T-helper 1 cell treated with Interleukin-12 subunit alpha and Interleukin-12 subunit beta and Interleukin-4 antibody, amounts not matched to agents 30 μg/mL and 1 μg/mL, for 36 hours (primary cell): ENCODE results near the gene KIF15.
"Not testable (repeated sequence)": the region's sequence is repeated elsewhere in the genome, so short reads cannot be mapped to it uniquely, and the experiment has no call there.

Source experiments
- H3K27ac Mint-ChIP-seq: one replicate; pipeline ENCODE4 v1.8.0; 2021; ENCODE audit warnings: mild to moderate bottlenecking, mixed read lengths
- H3K27me3 Mint-ChIP-seq: one replicate; pipeline ENCODE4 v1.8.0; 2021; ENCODE audit warnings: low read depth, mixed read lengths
- H3K36me3 Mint-ChIP-seq: one replicate; pipeline ENCODE4 v1.8.0; 2021; ENCODE audit warnings: low read depth, mixed read lengths
- H3K4me1 Mint-ChIP-seq: one replicate; pipeline ENCODE4 v1.8.0; 2021; ENCODE audit warnings: low read depth, mixed read lengths
- H3K4me3 Mint-ChIP-seq: one replicate; pipeline ENCODE4 v1.8.0; 2021; ENCODE audit warnings: mild to moderate bottlenecking, moderate library complexity, mixed read lengths
- H3K9me3 Mint-ChIP-seq: one replicate; pipeline ENCODE4 v1.8.0; 2021; ENCODE audit warnings: mixed read lengths

The KIF15 gene

DNA sequence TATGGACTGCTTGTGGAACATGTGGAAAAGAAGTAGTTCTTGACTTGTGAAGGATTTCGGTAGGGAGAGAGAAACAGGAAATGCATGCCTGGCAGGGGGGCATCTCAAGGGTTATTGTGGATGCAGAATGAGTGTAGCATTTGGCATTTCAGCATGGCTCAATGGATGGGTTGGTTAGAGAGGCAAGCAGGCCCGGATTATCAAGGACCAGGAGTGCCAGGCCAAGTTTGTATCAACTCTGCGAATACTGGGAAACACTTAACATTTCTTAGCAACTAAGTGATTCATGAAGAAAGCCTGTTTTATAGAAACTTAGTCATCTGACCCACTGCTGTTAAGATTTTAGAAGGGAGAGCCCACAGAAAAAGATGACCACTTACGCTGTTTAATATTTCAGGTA, 33.6 kb downstream of the KIF15 start:
- H3K4me1 Mint-ChIP-seq, result no peaks in the 10 kb centered on the region
- peaks cover 4% of the 10 kb centered on the region for H3K9me3 Mint-ChIP-seq

DNA sequence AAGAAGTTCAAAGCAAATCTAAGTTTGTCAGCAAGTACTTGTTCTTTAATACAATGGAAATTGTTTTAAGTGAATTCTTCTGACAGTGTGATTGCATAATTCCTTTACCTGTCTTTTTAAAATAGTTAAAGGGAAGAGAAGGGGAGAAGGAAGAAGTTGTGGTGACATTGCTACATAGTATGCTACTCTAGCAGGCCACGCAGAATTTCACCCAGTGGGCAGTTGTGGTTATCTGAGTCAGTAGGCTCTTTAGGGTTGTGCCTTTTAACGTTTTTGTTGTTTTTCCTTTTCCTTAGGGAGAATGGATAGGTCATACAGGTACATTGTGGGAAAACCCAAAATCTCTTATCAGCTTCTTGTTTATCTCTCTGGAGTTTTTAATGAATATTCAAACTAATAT, 40.4 kb downstream of the KIF15 start:
- Mint-ChIP-seq H3K27ac (no peak overlapping the region), H3K9me3 (no peaks in the 10 kb centered on the region), H3K36me3 (peaks cover 24% of the 10 kb centered on the region), H3K27me3 (no peaks in the 10 kb centered on the region), H3K4me1 (peaks cover 1% of the 10 kb centered on the region), H3K4me3 (no peak overlapping the region)

More for the DNA sequence above, 33.6 kb downstream of the KIF15 start:
- Mint-ChIP-seq H3K27me3 (no peaks in the 10 kb centered on the region), H3K36me3 (peaks cover 27% of the 10 kb centered on the region), H3K27ac (no peak overlapping the region), H3K4me3 (no peak overlapping the region)

GRCh38 chr3:44803298-44803697, 41.7 kb downstream of the KIF15 start:
- Mint-ChIP-seq H3K4me1 (peaks cover 1% of the 10 kb centered on the region), H3K36me3 (peaks cover 23% of the 10 kb centered on the region), H3K9me3 (no peaks in the 10 kb centered on the region), H3K27ac (no peak overlapping the region), H3K4me3 (no peak overlapping the region), H3K27me3 (no peaks in the 10 kb centered on the region)

DNA sequence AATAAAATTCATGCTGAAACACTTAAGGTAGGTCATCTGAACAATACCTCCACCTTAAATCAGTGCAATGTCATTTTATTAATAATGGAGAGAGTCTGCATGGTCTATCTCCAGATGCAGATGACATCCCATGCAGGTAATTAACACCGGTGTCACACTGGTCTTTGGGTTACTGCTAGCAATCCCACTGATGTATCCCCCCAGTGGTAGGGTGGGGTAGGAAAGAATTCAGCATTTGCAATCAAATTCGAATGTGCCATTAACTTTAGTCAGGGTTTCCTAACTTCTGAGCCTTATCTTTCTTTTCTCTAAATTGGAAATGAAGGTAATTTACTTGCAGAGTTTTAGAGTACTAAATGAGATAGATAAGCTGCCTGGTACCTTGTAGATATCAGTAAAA, 44.4 kb downstream of the KIF15 start:
- Mint-ChIP-seq H3K36me3 (peaks cover 27% of the 10 kb centered on the region), H3K4me3 (no peak overlapping the region), H3K4me1 (peaks cover 1% of the 10 kb centered on the region), H3K27ac (no peak overlapping the region), H3K9me3 (no peaks in the 10 kb centered on the region), H3K27me3 (no peaks in the 10 kb centered on the region)

DNA sequence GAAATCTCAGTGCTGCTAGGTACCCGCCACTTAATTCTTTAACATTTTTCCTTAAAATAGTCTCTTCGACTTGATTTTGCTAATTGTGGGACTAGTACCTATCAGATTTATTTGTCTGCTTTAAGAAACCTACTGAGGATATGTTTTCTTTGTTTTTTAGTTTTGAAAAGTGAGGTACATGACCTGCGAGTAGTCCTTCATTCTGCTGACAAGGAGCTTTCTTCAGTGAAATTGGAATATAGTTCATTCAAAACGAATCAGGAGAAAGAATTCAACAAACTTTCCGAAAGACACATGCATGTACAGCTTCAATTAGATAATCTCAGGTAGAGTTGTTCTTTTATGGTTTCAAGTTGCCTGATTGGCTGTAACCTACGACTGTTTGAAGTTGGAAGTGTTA, 53.2 kb downstream of the KIF15 start:
- peaks cover 56% of the 10 kb centered on the region for H3K36me3 Mint-ChIP-seq
- H3K9me3 Mint-ChIP-seq, result peaks cover 22% of the 10 kb centered on the region
- no peak overlapping the region for H3K4me3 Mint-ChIP-seq
- no peaks in the 10 kb centered on the region for H3K27me3 Mint-ChIP-seq
- H3K27ac Mint-ChIP-seq, result no peak overlapping the region
- H3K4me1 Mint-ChIP-seq, result no peaks in the 10 kb centered on the region

GRCh38 chr3:44816334-44816733, 54.7 kb downstream of the KIF15 start:
- not testable (repeated sequence) for H3K4me3 Mint-ChIP-seq, H3K27me3 Mint-ChIP-seq, H3K27ac Mint-ChIP-seq, H3K4me1 Mint-ChIP-seq
- Mint-ChIP-seq H3K9me3 (peaks cover 25% of the 10 kb centered on the region), H3K36me3 (peaks cover 59% of the 10 kb centered on the region)

DNA sequence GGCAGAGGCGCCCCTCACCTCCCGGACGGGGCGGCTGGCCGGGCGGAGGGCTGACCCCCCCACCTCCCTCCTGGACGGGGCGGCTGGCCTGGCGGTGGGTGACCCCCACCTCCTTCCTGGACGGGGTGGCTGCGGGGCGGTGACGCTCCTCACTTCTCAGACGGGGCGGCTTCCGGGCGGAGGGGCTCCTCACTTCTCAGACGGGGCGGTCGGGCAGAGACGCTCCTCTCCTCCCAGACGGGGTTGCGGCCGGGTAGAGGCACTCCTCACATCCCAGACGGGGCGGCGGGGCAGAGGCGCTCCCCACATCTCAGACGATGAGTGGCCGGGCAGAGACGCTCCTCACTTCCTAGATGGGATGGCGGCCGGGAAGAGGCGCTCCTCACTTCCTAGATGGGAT, 59.6 kb downstream of the KIF15 start:
- H3K4me1 Mint-ChIP-seq, result not testable (repeated sequence)

DNA sequence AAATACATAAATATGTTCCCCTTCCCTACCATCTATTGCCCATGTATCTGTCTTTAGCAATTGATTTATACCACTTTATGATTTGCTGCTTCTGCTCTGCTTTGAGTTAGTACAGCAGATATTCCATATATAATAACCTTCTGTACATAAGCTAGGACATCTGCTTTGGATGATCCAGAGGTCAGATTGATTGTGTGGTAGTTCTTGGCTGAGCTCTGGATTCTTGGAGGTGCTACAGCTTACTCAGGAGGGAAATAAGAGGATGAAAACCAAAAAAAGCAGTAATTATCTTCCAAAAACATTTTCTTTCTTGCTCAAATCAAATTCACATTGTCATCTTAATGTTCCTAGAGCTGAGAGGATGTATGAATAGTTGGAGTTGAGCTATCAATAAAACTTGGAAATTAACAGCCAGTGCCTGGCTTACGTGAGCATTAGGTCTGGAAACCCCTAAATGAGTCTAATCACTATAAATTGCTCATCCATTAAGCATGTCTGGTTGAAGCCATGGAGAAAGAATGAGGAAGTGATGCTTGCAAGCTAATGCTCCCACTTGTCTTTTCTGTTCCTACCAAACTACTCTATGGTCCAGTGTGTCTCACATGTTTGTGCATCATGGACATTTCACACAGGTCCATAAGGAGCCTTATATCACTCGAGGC, 63.8 kb downstream of the KIF15 start:
- Mint-ChIP-seq H3K27me3 (no peaks in the 10 kb centered on the region), H3K27ac (no peak overlapping the region), H3K9me3 (peaks cover 12% of the 10 kb centered on the region), H3K36me3 (peaks cover 41% of the 10 kb centered on the region), H3K4me1 (peaks cover 2% of the 10 kb centered on the region), H3K4me3 (no peak overlapping the region)

More for the DNA sequence above, 59.6 kb downstream of the KIF15 start:
- not testable (repeated sequence) for H3K4me3 Mint-ChIP-seq, H3K27ac Mint-ChIP-seq, H3K27me3 Mint-ChIP-seq
- Mint-ChIP-seq H3K36me3 (peaks cover 67% of the 10 kb centered on the region), H3K9me3 (peaks cover 37% of the 10 kb centered on the region)

DNA sequence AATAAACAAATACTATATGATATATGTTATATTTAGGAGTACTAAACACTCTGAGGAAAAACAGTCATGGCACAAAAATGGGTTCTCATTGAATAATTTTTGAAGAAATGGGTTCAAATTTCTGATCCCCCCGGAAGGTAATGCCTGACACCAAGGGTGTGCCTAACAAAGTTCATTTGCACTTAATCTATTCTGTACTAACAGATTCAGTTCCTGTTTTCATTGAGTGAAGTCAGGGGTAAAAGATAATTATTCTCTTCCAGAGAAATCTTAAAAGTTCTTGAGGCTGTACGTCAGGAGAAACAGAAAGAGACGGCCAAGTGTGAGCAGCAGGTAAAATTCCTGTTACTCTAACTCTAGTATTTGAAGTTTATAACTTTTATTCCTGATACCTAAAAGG, 65.6 kb downstream of the KIF15 start:
- H3K4me3 Mint-ChIP-seq, result no peak overlapping the region
- H3K36me3 Mint-ChIP-seq, result peaks cover 44% of the 10 kb centered on the region
- no peaks in the 10 kb centered on the region for H3K27me3 Mint-ChIP-seq

DNA sequence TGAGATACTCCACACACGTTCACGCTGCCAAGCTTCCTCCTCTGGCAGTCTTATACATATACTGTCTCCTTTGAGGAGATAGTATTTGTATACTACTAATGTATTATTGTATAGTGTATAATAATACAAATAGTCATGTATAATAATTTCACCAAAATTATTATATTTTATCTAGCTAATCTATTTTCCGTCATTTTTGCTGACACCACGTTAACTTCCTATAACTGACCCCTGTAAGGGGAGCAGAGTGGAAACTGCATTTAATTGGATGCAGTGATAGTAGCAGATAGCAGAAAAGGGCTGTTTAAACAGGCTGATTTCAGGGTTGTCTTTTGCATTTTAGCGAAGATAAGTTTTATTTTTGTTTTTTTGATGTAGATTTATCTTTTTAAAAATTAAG, 69.6 kb downstream of the KIF15 start:
- Mint-ChIP-seq H3K36me3 (peaks cover 45% of the 10 kb centered on the region), H3K27ac (no peak overlapping the region), H3K9me3 (peaks cover 6% of the 10 kb centered on the region), H3K4me3 (no peak overlapping the region), H3K27me3 (no peaks in the 10 kb centered on the region), H3K4me1 (no peaks in the 10 kb centered on the region)

More for the DNA sequence above, 65.6 kb downstream of the KIF15 start:
- Mint-ChIP-seq H3K9me3 (peaks cover 7% of the 10 kb centered on the region), H3K4me1 (peaks cover 2% of the 10 kb centered on the region), H3K27ac (no peak overlapping the region)

GRCh38 chr3:44832032-44832431, 70.4 kb downstream of the KIF15 start:
- Mint-ChIP-seq H3K36me3 (peaks cover 49% of the 10 kb centered on the region), H3K27ac (no peak overlapping the region)

GRCh38 chr3:44832965-44833364, 71.4 kb downstream of the KIF15 start:
- Mint-ChIP-seq H3K27ac (no peak overlapping the region), H3K4me1 (no peaks in the 10 kb centered on the region), H3K27me3 (no peaks in the 10 kb centered on the region), H3K36me3 (peaks cover 55% of the 10 kb centered on the region), H3K4me3 (no peak overlapping the region), H3K9me3 (peaks cover 19% of the 10 kb centered on the region)

More at GRCh38 chr3:44832032-44832431, 70.4 kb downstream of the KIF15 start:
- Mint-ChIP-seq H3K4me1 (no peaks in the 10 kb centered on the region), H3K4me3 (no peak overlapping the region), H3K9me3 (peaks cover 14% of the 10 kb centered on the region), H3K27me3 (no peaks in the 10 kb centered on the region)

DNA sequence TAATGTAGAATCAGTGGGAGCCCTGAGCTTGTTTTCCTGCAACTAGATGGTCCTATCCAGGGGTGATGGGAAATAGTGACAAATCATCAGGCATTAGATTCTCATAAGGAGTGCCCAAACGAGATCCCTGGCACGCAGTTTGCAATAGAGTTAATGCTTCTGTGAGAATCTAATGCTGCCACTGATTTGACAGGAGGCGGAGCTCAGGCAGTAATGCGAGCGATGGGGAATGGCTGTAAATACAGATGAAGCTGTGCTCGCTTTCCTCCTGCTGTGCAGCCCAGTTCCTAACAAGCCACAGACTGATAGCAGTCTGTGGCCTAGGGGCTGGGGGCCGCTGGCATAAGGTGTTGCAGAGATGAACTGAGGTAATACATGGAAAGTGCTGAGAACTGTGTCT, 71.8 kb downstream of the KIF15 start:
- Mint-ChIP-seq H3K27ac (no peak overlapping the region), H3K4me1 (no peaks in the 10 kb centered on the region), H3K4me3 (no peak overlapping the region), H3K36me3 (peaks cover 60% of the 10 kb centered on the region), H3K9me3 (peaks cover 23% of the 10 kb centered on the region), H3K27me3 (no peaks in the 10 kb centered on the region)

DNA sequence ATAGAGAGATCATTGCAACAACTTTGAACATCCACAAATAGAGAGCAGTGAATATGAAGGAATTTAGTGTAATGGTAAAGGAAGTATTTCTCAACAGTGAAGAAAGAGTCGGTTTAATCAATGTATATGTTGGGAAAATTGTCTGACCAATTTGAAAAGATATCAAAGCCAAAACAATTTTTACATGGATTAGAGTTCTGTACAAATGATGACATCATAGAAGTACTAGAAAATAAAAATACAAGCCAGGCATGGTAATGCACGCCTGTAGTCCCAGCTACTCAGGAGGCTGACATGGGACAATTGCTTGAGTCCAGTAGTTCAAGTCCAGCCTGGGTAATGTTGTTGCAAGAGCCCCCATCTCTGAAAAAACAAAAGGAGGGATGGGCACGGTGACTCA, 74.1 kb downstream of the KIF15 start:
- Mint-ChIP-seq H3K9me3 (peaks cover 23% of the 10 kb centered on the region), H3K27me3 (no peaks in the 10 kb centered on the region), H3K4me3 (no peak overlapping the region), H3K4me1 (no peaks in the 10 kb centered on the region), H3K36me3 (peaks cover 64% of the 10 kb centered on the region), H3K27ac (no peak overlapping the region)

GRCh38 chr3:44842376-44842775, 80.8 kb downstream of the KIF15 start:
- Mint-ChIP-seq H3K27ac (no peak overlapping the region), H3K9me3 (peaks cover 5% of the 10 kb centered on the region), H3K27me3 (no peaks in the 10 kb centered on the region), H3K4me3 (no peak overlapping the region), H3K36me3 (peaks cover 56% of the 10 kb centered on the region), H3K4me1 (no peaks in the 10 kb centered on the region)
